Measurements from ENCODE around the gene STAT1.
A peak's percentile ranks its signal among the peaks of the same experiment; 100 is the strongest.

STAT1 gene

DNA sequence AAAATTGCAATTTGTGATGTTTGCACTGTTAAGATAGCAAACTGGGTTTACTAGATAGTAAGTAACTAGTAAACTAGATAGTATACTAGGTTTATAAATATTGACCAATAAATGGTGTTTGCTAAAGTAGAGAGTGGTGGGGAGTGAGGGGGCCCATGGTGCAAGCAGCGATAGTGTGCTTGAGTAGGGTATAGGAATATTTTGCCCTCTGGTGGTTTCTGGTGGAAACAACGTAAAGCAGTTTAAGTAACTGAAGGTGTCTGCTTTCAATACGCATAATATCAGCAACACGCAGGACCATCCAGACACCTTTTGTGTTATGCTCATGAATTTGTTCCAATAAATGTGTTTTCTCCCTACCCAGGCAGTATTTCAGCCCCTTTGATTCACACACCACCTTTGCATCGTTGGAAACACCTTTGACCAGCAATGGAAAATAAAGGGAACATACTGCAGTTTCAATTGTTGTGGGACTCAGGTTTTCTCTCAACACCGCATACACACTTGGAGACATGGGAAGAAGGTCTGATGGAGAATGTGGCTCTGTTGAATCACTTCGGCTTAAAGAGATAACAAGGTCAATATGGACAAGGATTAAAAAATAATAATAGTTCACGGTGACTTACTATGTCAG is 16.7 kb upstream of the STAT1 start:
- DNase-seq (ENCODE audit: insufficient read length), result no peak

DNA sequence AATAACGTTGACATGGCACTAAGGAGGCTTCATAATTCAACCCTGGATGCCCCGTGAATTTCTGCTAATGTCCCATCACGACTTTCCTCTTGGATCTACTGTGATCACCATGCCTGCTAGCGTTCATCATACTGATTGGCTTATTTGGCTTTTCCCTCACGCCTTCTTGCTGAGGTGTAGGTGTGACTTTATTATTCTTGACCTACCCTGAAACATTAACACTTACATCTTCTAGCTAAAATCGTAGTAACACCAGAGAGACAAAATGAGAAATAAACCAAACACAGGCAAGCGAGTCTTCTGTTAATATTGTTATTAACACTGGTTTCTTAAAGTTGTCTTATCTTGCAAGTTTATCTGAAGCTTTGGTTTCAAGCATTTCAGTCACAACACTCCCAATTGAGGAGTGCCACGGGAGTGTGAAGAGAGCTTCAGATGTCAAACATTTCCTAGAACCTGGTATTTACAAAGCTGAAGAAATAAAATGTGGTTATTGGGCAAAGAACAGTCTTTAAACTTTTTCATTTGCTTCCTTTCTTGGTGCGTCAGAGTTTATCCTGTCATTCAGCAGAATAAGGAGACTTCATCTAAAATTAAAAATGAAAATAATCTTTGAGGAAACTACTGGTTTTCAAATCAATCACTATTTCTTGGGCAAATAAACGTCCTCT is 15.4 kb upstream of the STAT1 start:
- no peak for DNase-seq (ENCODE audit: insufficient read length)
- TF ChIP-seq POLR2A (IDR thresholded peaks at IDR 0.05; ENCODE audit: low read depth, low read length) (no peak), TAF1 (IDR thresholded peaks at IDR 0.05; ENCODE audit: borderline replicate concordance, low read depth, low read length) (no peak), POLR2AphosphoS5 (IDR thresholded peaks at IDR 0.05; ENCODE audit: low read depth, low read length) (no peak)
- FAIRE-seq, result no peak

More for the DNA sequence above, 16.7 kb upstream of the STAT1 start:
- TF ChIP-seq POLR2A (IDR thresholded peaks at IDR 0.05; ENCODE audit: low read depth, low read length) (no peak), TAF1 (IDR thresholded peaks at IDR 0.05; ENCODE audit: borderline replicate concordance, low read depth, low read length) (no peak), POLR2AphosphoS5 (IDR thresholded peaks at IDR 0.05; ENCODE audit: low read depth, low read length) (no peak)
- FAIRE-seq, result peak; percentile 94

DNA sequence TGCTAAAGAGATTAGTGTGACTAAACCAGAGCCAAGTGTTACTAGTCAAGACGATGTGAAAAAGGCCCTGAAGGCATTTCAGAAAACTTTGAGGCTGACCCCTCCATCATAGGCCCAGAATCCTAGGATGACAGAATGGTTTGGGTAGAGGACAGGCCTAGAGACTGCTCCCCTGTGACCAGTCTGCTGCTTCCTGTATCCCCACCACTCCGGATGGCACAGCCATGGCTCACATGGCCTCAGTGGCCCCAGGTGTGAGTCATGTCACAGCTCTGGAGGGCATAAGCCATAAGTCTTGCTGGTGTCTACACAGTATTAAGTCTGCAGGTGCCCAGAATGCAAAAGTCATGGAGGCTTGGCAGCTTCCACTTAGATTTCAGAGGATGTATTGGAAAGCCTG is 12.4 kb upstream of the STAT1 start:
- no peak for TF ChIP-seq POLR2A (IDR thresholded peaks at IDR 0.05; ENCODE audit: low read depth, low read length)
- no peak for FAIRE-seq
- no peak for DNase-seq (ENCODE audit: insufficient read length)

DNA sequence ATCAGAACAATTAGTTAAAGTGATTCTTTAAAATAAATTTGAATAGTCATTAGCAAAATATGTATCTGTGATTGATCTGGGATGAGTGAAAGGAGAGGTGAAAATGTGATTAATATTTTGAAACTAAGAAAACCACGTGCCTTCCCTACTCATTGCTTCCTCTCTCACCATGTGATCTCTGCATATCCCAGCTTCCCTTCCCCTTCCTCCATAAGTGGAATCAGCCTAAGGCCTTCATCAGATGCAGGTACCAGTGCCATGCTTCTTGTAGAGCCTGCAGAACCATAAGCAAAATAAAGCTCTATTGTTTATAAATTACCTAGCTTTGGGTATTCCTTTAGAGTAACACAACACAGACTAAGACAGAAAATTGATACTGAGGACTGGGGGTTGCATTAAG is 11.2 kb upstream of the STAT1 start:
- TF ChIP-seq POLR2A (IDR thresholded peaks at IDR 0.05; ENCODE audit: low read depth, low read length) (no peak), TAF1 (IDR thresholded peaks at IDR 0.05; ENCODE audit: borderline replicate concordance, low read depth, low read length) (no peak), POLR2AphosphoS5 (IDR thresholded peaks at IDR 0.05; ENCODE audit: low read depth, low read length) (no peak)
- DNase-seq (ENCODE audit: insufficient read length), result no peak
- no peak for FAIRE-seq

DNA sequence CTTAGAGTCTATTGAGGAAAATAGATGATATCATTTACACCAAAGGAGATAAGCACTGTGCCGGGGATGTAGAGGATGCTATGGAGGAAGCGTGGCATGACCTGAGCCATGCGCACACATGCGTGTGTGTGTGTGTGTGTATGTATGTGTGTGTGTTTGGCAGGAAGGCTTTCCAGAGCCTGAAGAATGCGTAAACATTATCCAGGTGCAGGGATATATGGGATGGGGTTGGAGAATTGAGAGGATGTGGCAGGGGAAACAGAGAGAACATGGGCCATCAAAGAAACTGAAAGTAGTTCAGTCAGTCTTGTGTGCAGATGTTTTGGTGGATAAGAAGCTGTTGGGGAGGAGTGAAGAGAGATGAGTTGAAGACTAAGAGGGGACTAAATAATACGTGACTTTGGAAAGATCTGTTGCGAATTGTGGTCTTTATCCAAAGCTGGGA is 9.3 kb upstream of the STAT1 start:
- no peak for DNase-seq (ENCODE audit: insufficient read length)
- TF ChIP-seq POLR2A (IDR thresholded peaks at IDR 0.05; ENCODE audit: low read depth, low read length), result no peak
- no peak for TF ChIP-seq TAF1 (IDR thresholded peaks at IDR 0.05; ENCODE audit: borderline replicate concordance, low read depth, low read length)
- peak; percentile 21 for FAIRE-seq

DNA sequence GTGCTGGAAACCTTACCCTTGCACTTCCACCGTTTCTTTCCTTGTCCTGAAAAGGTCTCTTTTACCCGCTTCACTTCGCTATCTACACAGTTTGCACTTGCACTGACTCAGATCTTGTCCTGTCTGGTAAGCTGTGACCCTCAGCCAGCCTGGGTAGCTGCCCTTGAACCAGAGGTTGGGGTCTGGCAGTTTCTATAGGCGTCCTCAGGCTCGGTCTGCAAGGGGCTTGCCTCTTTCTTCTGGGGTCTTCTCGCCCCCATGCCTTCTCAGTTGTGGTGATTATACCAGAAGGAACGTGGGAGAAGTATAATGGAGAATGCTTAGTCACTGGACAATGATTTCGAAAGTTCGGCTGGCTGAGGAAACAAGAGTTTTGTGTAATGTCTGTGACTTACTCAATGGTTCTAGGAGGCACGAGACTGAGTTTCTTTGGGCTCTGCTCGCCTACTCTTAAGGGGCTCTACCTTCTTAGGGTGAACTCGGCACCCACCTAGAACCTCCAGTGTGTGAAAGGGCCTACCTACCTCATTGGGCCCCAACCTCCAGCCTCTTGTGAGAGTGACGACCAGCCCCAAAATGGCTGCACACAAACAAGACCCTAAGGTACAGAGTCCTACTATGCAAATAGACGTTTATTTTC is 6.9 kb upstream of the STAT1 start:
- peak; percentile 81 for TF ChIP-seq POLR2A (IDR thresholded peaks at IDR 0.05; ENCODE audit: low read depth, low read length)
- TF ChIP-seq TAF1 (IDR thresholded peaks at IDR 0.05; ENCODE audit: borderline replicate concordance, low read depth, low read length), result no peak; the same call in 1 of the 2 replicates
- TF ChIP-seq POLR2AphosphoS5 (IDR thresholded peaks at IDR 0.05; ENCODE audit: low read depth, low read length), result peak; percentile 72; the same call in 1 of the 2 replicates
- peak; percentile 14 for FAIRE-seq
- DNase-seq (ENCODE audit: insufficient read length), result no peak

DNA sequence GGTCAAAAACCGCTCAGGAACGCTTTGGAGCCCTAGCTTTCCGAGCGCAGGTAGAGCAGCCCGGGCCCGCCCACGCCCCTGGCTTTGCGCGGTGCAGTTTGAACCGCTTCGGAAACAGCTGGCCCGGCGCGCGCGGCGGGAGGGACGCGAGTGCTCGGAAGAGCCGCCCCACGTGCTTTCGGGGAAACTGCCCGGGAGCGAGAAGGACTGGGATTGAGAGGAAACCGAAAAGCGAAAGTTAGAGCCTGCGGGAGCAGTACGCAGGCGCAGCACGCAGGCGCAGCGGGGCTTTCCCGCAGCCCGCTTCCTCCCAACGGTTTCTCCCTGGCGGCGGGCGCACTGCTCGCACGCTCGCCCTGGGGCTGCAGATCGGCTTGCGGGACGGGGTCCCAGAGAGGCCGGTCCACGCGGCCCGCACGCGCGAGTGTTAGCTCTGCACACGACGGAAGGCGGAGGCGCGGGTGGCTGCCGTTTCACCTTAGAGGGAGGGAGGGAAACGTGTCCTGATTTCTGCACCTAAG is 6.3 kb upstream of the STAT1 start:
- FAIRE-seq (peak; percentile 93), DNase-seq (ENCODE audit: insufficient read length) (peak; percentile 74)
- TF ChIP-seq TAF1 (IDR thresholded peaks at IDR 0.05; ENCODE audit: borderline replicate concordance, low read depth, low read length), result peak; percentile 93
- peak; percentile 85 for TF ChIP-seq POLR2AphosphoS5 (IDR thresholded peaks at IDR 0.05; ENCODE audit: low read depth, low read length)
- peak; percentile 92; the same call in 1 of the 2 replicates for TF ChIP-seq POLR2A (IDR thresholded peaks at IDR 0.05; ENCODE audit: low read depth, low read length)

DNA sequence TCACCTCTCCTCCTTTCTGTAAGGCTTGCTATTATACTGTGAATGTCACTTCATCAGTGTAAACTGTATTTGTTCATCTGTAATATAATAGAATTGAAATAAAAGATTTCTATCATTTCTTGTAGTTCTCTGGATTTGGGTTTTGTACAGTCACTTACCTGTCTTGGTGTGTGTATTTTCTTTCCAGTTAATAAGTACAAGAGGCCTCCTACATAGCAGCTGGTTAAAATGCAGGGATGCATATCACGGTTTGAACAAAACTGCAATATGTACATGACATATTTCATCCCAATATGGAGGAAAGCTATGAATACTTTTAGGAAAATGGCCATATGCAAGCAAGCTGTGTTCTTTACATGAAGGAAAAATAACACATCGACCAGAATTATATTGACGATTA is 5.4 kb upstream of the STAT1 start:
- FAIRE-seq (peak; percentile 24), DNase-seq (ENCODE audit: insufficient read length) (no peak)
- TF ChIP-seq POLR2AphosphoS5 (IDR thresholded peaks at IDR 0.05; ENCODE audit: low read depth, low read length), result no peak
- no peak for TF ChIP-seq POLR2A (IDR thresholded peaks at IDR 0.05; ENCODE audit: low read depth, low read length)
- TF ChIP-seq TAF1 (IDR thresholded peaks at IDR 0.05; ENCODE audit: borderline replicate concordance, low read depth, low read length), result no peak

DNA sequence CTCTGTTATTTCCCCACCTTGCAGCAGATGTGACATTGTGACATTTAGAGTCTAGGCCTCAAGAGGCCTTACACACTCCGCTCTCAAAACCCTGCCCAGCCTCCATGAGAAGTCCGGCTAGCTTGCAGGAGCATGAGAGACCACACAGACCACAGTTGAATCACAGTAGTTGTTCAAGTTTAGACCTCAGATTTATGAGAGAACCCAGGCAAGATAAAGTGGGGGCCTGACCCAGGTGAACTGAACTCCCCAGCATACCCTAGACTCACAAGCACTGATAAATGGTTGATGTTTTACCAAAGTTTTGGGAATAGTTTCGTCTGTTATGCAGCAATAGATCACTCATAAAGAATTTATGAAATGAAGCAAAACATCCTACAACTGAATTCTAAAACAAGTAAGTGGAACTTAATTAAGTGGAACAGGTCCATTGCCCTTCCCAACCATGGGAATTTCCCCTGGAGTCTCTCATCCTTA is 4.7 kb upstream of the STAT1 start:
- no peak for FAIRE-seq
- TF ChIP-seq TAF1 (IDR thresholded peaks at IDR 0.05; ENCODE audit: borderline replicate concordance, low read depth, low read length) (no peak), POLR2A (IDR thresholded peaks at IDR 0.05; ENCODE audit: low read depth, low read length) (no peak), POLR2AphosphoS5 (IDR thresholded peaks at IDR 0.05; ENCODE audit: low read depth, low read length) (no peak)
- no peak for DNase-seq (ENCODE audit: insufficient read length)

DNA sequence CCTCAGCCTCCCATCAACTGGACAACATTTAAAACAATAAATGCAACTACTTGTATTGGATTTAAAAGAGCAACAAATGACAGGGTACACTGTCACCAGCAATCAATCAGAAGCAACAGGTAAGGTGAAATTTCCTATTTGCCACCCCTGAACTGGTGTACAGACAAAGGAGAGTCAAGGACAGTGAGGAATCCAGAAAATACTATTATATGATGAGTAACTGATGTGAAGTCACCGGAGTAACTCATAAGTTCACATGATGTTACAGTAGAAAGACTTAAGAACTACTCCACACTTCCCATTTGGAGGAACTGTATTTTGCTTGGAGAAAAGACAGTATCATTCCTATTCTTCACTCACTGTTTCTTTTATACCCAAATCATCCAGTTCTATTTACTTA is 4.1 kb upstream of the STAT1 start:
- FAIRE-seq (no peak), DNase-seq (ENCODE audit: insufficient read length) (no peak)
- TF ChIP-seq POLR2A (IDR thresholded peaks at IDR 0.05; ENCODE audit: low read depth, low read length) (no peak), TAF1 (IDR thresholded peaks at IDR 0.05; ENCODE audit: borderline replicate concordance, low read depth, low read length) (no peak), POLR2AphosphoS5 (IDR thresholded peaks at IDR 0.05; ENCODE audit: low read depth, low read length) (no peak)

DNA sequence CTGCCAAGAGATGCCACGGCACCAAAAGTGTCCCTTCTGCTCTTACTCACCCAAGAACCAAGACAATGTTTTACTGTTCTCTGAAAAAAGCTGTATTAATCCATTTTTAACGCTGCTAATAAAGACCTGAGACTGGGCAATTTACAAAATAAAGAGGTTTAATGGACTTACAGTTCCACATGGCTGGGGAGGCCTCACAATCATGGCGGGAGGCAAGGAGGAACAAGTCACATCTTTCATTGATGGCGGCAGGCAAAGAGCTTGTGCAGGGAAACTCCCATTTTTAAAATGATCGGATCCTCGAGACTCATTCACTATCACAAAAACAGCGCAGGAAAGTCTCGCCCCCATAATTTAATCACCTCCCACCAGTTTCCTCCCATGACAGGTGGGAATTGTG is 1.9 kb upstream of the STAT1 start:
- TF ChIP-seq TAF1 (IDR thresholded peaks at IDR 0.05; ENCODE audit: borderline replicate concordance, low read depth, low read length) (no peak), POLR2A (IDR thresholded peaks at IDR 0.05; ENCODE audit: low read depth, low read length) (no peak), POLR2AphosphoS5 (IDR thresholded peaks at IDR 0.05; ENCODE audit: low read depth, low read length) (no peak)
- FAIRE-seq (no peak), DNase-seq (ENCODE audit: insufficient read length) (no peak)

Measured in GM12892 (cell line).